ENCODE data around the gene DOK4.

DNA sequence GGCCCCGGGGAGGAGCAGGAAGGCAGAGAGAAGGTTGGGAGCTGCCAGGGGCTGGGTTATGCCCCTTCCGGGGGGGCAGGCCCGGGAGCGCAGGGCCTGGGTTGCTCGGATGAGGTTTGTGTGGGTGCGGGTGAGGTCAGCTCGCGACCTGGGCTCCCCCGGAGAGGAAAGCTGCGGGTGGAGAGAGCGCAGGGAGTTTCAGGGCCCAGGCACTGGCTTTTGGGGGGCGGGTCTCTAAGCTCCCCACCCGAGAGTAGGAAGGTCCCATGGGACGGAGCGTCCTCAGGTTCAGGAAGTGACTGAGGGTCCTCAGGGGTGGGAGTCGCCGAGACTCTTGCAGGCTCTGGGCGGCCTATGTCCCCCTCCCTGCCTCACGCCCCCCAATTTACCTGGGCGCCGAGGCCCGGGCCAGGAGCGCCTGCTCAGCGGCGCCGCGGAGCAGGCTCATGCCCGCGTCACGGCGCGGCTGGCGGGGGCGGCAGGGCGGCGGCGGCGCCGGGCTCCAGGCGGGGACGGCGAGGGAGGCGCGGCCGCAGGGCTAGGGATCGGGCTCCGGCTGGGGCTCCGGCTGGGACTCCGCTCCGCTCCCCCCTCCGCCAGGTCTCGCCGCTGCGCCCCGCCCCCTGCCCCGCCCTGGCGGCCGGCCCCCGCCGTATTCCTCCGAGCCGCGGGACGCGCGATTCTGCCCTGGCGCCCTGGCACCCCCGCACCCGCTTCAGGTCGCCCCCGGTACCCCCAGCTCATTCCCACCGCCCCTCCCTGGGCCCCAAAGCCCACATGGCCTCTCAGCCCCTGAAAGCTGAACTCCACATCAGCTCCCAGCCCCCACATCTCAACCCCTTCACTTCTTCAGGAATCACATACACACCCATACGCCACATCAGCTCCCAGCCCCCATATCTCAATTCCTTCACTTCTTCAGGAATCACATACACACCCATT lies at the start of gene DOK4:
- TF ChIP-seq POLR2A (IDR thresholded peaks at IDR 0.05) (no peak), CTCF (IDR thresholded peaks at IDR 0.05) (no peak)
